HG03135 (cell line): ENCODE results near the gene SNRK.
"Not testable (repeated sequence)": the region's sequence is repeated elsewhere in the genome, so short reads cannot be mapped to it uniquely, and the experiment has no call there.

Source experiments
- ATAC-seq: cut with Tn5 transposase; IDR thresholded peaks from one replicate; pipeline ENCODE4 v1.9.1; 2021; ENCODE audit warnings: mild to moderate bottlenecking, moderate library complexity; ENCODE audit not compliant: unreplicated experiment

The SNRK gene

GRCh38 chr3:43345246-43345645 is 58.9 kb downstream of the SNRK start:
- ATAC-seq = no peak

- no peak for ATAC-seq
These were observed 59.5 kb downstream of the SNRK start for GRCh38 chr3:43345877-43346276.

GRCh38 chr3:43346978-43347749 is 60.8 kb downstream of the SNRK start:
- ATAC-seq = no peak

GRCh38 chr3:43347774-43348173 is 61.4 kb downstream of the SNRK start:
- ATAC-seq = no peak

- ATAC-seq = no peak
These were observed 62.0 kb downstream of the SNRK start for GRCh38 chr3:43348350-43348749.

GRCh38 chr3:43348852-43349574 is 62.7 kb downstream of the SNRK start:
- no peak for ATAC-seq

GRCh38 chr3:43349716-43350115 is 63.4 kb downstream of the SNRK start:
- ATAC-seq = no peak

GRCh38 chr3:43353393-43353792 is 67.1 kb downstream of the SNRK start:
- ATAC-seq = no peak

GRCh38 chr3:43353923-43354670 is 67.8 kb downstream of the SNRK start:
- ATAC-seq = no peak

GRCh38 chr3:43356033-43356432 is 69.7 kb downstream of the SNRK start:
- not testable (repeated sequence) for ATAC-seq

GRCh38 chr3:43361077-43361476 is 74.7 kb downstream of the SNRK start:
- no peak for ATAC-seq

- no peak for ATAC-seq
These were observed 75.8 kb downstream of the SNRK start for GRCh38 chr3:43362183-43362582.

GRCh38 chr3:43362961-43363360 is 76.6 kb downstream of the SNRK start:
- no peak for ATAC-seq

- ATAC-seq = no peak
These were observed 77.4 kb downstream of the SNRK start for GRCh38 chr3:43363621-43364266.

- no peak for ATAC-seq
These were observed 78.2 kb downstream of the SNRK start for GRCh38 chr3:43364494-43364893.

- no peak for ATAC-seq
These were observed 78.6 kb downstream of the SNRK start for GRCh38 chr3:43364926-43365325.

GRCh38 chr3:43365601-43366305 is 79.4 kb downstream of the SNRK start:
- ATAC-seq = no peak

- ATAC-seq = no peak
These were observed 80.1 kb downstream of the SNRK start for GRCh38 chr3:43366481-43366880.

- ATAC-seq = no peak
These were observed 80.5 kb downstream of the SNRK start for GRCh38 chr3:43366885-43367284.
